Endothelial cell of umbilical vein (primary cell): ENCODE measurements around the gene FGR. TPM values are rescaled to one million over a fixed set of nuclear protein-coding genes. Genes with fewer than 3 reads are reported as not detected.
A peak's percentile ranks its signal among the peaks of the same experiment; 100 is the strongest.

ENCODE experiments used
- BruUV-seq: library from RNA; stranded (reverse); fragments of 400-500 nt; replicated peaks from 2 replicates; lab custom pipeline; 2021; lab: Mats Ljungman, UMichigan
- CTCF ChIA-PET: fragments of 300-600, 350-600 bp; sonication (Branson Sonifier 250); formaldehyde crosslinking; loops from one replicate; lab custom pipeline; 2021; ENCODE audit warnings: antibody characterized with exemption, inconsistent platforms; lab: Charles Lee
- POLR2A ChIA-PET: fragments of 300-600, 350-600 bp; sonication (Branson Sonifier 250); formaldehyde crosslinking; loops from one replicate; lab custom pipeline; 2021; ENCODE audit warnings: antibody characterized with exemption, inconsistent platforms; lab: Charles Lee
- DNase-seq: peaks from one replicate; pipeline ENCODE4 v3.0.0-alpha.2; 2011; ENCODE audit warnings: low read depth, low spot score
- FAIRE-seq: peaks from 2 replicates; lab custom pipeline; 2011; peaks lifted over from hg19 to GRCh38; lab: Jason Lieb, UNC
- H2AFZ ChIP-seq: 2 replicates; pipeline ENCODE4 v1.6.0; 2012; ENCODE audit warnings: low read depth, low read length, control low read depth, inconsistent platforms
- H3K27ac ChIP-seq: 2 replicates; pipeline ENCODE4 v1.5.1; 2011; ENCODE audit warnings: low read depth, mild to moderate bottlenecking, control low read depth, low read length, moderate library complexity; ENCODE audit not compliant: insufficient read depth
- H3K27me3 ChIP-seq, 2 experiments: 2 replicates each; pipeline versions ENCODE4 v1.6.0 to v1.6.1; 2011; ENCODE audit warnings: low read length in 2 of 2, mixed read lengths in 1 of 2; ENCODE audit not compliant: control insufficient read depth in 2 of 2, insufficient read depth in 2 of 2
- H3K36me3 ChIP-seq, 2 experiments: 2 replicates in 1 of 2; 3 replicates in 1 of 2; pipeline ENCODE4 v1.5.1; 2011; ENCODE audit warnings: low read length in 2 of 2, mild to moderate bottlenecking in 1 of 2, moderate library complexity in 1 of 2; ENCODE audit not compliant: control insufficient read depth in 2 of 2, insufficient read depth in 2 of 2; ENCODE audit errors: extremely low read depth in 1 of 2
- H3K4me1 ChIP-seq: 3 replicates; pipeline ENCODE4 v1.5.1; 2011; ENCODE audit warnings: mild to moderate bottlenecking, low read length; ENCODE audit not compliant: control insufficient read depth, insufficient read depth; ENCODE audit errors: extremely low read depth
- H3K4me2 ChIP-seq: 2 replicates; pipeline ENCODE4 v1.6.1; 2011; ENCODE audit warnings: low read length, control low read depth, mixed read lengths; ENCODE audit not compliant: insufficient read depth
- H3K4me3 ChIP-seq, 3 experiments: fragments of 200-600 bp in 1 of 3; sonication (generic), shearing (Covaris generic) in 1 of 3; replicated peaks in 1 of 3; 2 replicates each; pipeline ENCODE4 v1.5.1; 2011 to 2016; ENCODE audit warnings: control low read depth in 3 of 3, low read length in 3 of 3, mild to moderate bottlenecking in 2 of 3, inconsistent platforms in 1 of 3, low read depth in 1 of 3, moderate library complexity in 1 of 3; ENCODE audit not compliant: insufficient read depth in 1 of 3
- H3K79me2 ChIP-seq: 2 replicates; pipeline ENCODE4 v1.6.0; 2012; ENCODE audit warnings: low read length, inconsistent platforms; ENCODE audit not compliant: control insufficient read depth, insufficient read depth
- H3K9ac ChIP-seq: replicated peaks from 2 replicates; pipeline ENCODE3; 2011; ENCODE audit warnings: low read length, control low read depth; ENCODE audit not compliant: insufficient read depth; ENCODE audit errors: extremely low read depth
- H3K9me1 ChIP-seq: replicated peaks from 3 replicates; pipeline ENCODE4 v1.6.0; 2011; ENCODE audit warnings: mild to moderate bottlenecking, low read length; ENCODE audit not compliant: control insufficient read depth, insufficient read depth; ENCODE audit errors: extremely low read depth
- H3K9me3 ChIP-seq: replicated peaks from 2 replicates; pipeline ENCODE4 v1.5.1; 2012; ENCODE audit warnings: low read length, inconsistent platforms; ENCODE audit not compliant: control insufficient read depth, insufficient read depth
- H4K20me1 ChIP-seq: replicated peaks from 2 replicates; pipeline ENCODE3; 2011; ENCODE audit warnings: mild to moderate bottlenecking, low read length; ENCODE audit not compliant: control insufficient read depth, insufficient read depth; ENCODE audit errors: extremely low read depth
- EZH2 ChIP-seq: IDR thresholded peaks from 2 replicates; pipeline ENCODE4 v1.6.1; 2012; ENCODE audit warnings: borderline replicate concordance, low read depth, mild to moderate bottlenecking, moderate library complexity, low read length, inconsistent platforms; ENCODE audit not compliant: severe bottlenecking
- FOS ChIP-seq: IDR thresholded peaks from 2 replicates; pipeline ENCODE4 v1.6.1; 2011; ENCODE audit warnings: mild to moderate bottlenecking, low read length, moderate library complexity, borderline replicate concordance; ENCODE audit not compliant: insufficient read depth
- GATA2 ChIP-seq: IDR thresholded peaks from 2 replicates; pipeline ENCODE4 v1.7.0; 2011; ENCODE audit warnings: low read depth, mild to moderate bottlenecking, moderate library complexity, mixed read lengths, low read length; ENCODE audit not compliant: insufficient read length, insufficient read depth
- JUN ChIP-seq: IDR thresholded peaks from 2 replicates; pipeline ENCODE4 v1.6.1; 2011; ENCODE audit warnings: borderline replicate concordance, low read depth; ENCODE audit not compliant: insufficient read length, insufficient read depth
- MYC ChIP-seq: IDR thresholded peaks from one replicate; pipeline ENCODE4 v1.6.1; 2011; ENCODE audit warnings: mild to moderate bottlenecking, low read depth, low read length
- POLR2A ChIP-seq: IDR thresholded peaks from 2 replicates; pipeline ENCODE4 v1.6.1; 2012; ENCODE audit warnings: low read depth, mild to moderate bottlenecking, control low read depth, low read length
- POLR2AphosphoS5 ChIP-seq: IDR thresholded peaks from 2 replicates; pipeline ENCODE4 v1.6.1; 2012; ENCODE audit warnings: low read depth, mild to moderate bottlenecking, control low read depth, low read length, moderate library complexity; ENCODE audit not compliant: insufficient read depth
- dilution Hi-C: fragments of 300-500 bp; cut with MboI; formaldehyde crosslinking; loops from one replicate; pipeline ENCODE4 v1.15.0; 2019; ENCODE audit warnings: low sequenced_read_pairs; ENCODE audit not compliant: extremely low pct_ligation_motif_present
- intact Hi-C: fragments of 100-400 bp; cut with micrococcal nuclease; formaldehyde crosslinking; loops from one replicate; pipeline ENCODE4 v1.10.0; 2022
- polyA plus RNA-seq, 4 experiments: library from polyadenylated mRNA; depleted of rRNA in 3 of 4; stranded (reverse) in 3 of 4; unstranded in 1 of 4; fragments of >200 nt; gene quantifications; 2 replicates each; pipeline versions ENCODE4 v1.2.1 to v1.2.3, GENCODE V29; 2011 to 2012; ENCODE audit warnings: missing spikeins in 1 of 4
- total RNA-seq: library from RNA; stranded (reverse); gene quantifications from 2 replicates; pipeline ENCODE4 v1.2.3, GENCODE V29; 2021
- TF ChIP-seq, protein P1 (sequence below), 2 donors: IDR thresholded peaks; 1 replicate in 1 of 2; 2 replicates in 1 of 2; pipeline ENCODE4 v1.5.1; 2011; ENCODE audit warnings: low read length in 2 of 2, mild to moderate bottlenecking in 2 of 2, moderate library complexity in 2 of 2, control low read depth in 1 of 2, inconsistent platforms in 1 of 2, low read depth in 1 of 2; ENCODE audit not compliant: insufficient read depth in 1 of 2; ENCODE audit errors: extremely low read depth in 1 of 2
- TF ChIP-seq, protein P2 (sequence below): IDR thresholded peaks from 2 replicates; pipeline ENCODE4 v1.6.1; 2011; ENCODE audit not compliant: insufficient read depth, insufficient read length

The FGR gene
- total and polyA plus RNA-seq, 2 donors (not counting 3 experiments of a cell fraction or from before 2014, with no cell fraction given), result 0.18 TPM; not detected in 1

DNA sequence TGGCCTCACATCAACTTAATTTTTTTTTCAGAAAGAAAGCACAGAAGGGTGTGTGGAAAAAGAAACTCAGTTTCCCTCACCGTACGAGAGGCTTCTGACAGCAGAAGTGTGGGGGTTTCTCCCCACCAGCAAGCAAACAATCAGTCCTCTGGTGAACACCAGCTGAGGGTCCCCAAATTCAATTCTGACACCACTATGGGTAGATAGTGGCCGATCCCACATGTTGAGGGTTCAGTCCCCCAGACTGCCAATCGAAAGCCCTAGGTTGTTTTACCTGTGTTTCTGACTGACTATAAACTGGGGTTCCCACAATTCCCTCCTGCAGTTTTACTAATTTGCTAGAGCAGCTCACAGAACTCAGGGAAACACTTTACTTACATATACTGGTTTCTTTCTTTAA lies 34.9 kb upstream of the FGR start:
- FAIRE-seq (no peak), DNase-seq (no peak)
- ChIA-PET POLR2A (interaction anchor here (1.0 kb wide), 1 partner anchor 103 kb away, joined by 3 read pairs; the partner anchor contains the start of gene STX12), CTCF (interaction anchor here (0.6 to 1.9 kb wide), 52 partner anchors 9 to 973 kb away, joined by 3 to 51 read pairs (median 5); partner anchors contain the start of genes FAM76A, MAP3K6, PPP1R8 and STX12)
- Histone ChIP-seq H3K9me1 (no peaks in the 10 kb centered on the region), H4K20me1 (no peaks in the 10 kb centered on the region), H3K4me2 (peak overlapping the region; percentile 90), H3K79me2 (no peaks in the 10 kb centered on the region), H3K27ac (no peak overlapping the region), H3K36me3 (no peaks in the 10 kb centered on the region), H2AFZ (no peak overlapping the region), H3K27me3 (no peaks in the 10 kb centered on the region), H3K9ac (no peak overlapping the region), H3K9me3 (no peaks in the 10 kb centered on the region), H3K4me3 (no peak overlapping the region), H3K4me1 (peaks cover 20% of the 10 kb centered on the region)
- no TSS peak for BruUV-seq
- TF ChIP-seq EZH2 (no peak), FOS (no peak), JUN (no peak), GATA2 (no peak), POLR2AphosphoS5 (no peak), MYC (no peak), POLR2A (no peak)
- TF ChIP-seq, protein P1, sequence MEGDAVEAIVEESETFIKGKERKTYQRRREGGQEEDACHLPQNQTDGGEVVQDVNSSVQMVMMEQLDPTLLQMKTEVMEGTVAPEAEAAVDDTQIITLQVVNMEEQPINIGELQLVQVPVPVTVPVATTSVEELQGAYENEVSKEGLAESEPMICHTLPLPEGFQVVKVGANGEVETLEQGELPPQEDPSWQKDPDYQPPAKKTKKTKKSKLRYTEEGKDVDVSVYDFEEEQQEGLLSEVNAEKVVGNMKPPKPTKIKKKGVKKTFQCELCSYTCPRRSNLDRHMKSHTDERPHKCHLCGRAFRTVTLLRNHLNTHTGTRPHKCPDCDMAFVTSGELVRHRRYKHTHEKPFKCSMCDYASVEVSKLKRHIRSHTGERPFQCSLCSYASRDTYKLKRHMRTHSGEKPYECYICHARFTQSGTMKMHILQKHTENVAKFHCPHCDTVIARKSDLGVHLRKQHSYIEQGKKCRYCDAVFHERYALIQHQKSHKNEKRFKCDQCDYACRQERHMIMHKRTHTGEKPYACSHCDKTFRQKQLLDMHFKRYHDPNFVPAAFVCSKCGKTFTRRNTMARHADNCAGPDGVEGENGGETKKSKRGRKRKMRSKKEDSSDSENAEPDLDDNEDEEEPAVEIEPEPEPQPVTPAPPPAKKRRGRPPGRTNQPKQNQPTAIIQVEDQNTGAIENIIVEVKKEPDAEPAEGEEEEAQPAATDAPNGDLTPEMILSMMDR (IDR thresholded peaks at IDR 0.05; ENCODE audit: extremely low read depth in 1 of 2, insufficient read depth in 1 of 2, low read depth in 1 of 2, low read length in 2 of 2), result no peak
- TF ChIP-seq, protein P2, sequence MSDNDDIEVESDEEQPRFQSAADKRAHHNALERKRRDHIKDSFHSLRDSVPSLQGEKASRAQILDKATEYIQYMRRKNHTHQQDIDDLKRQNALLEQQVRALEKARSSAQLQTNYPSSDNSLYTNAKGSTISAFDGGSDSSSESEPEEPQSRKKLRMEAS, result no peak
- dilution Hi-C loops (no loop called here), intact Hi-C loops (no loop called here)
